ENCODE results near the gene MAGEB16.

MAGEB16 gene

GRCh38 chrX:35798042-35798441 is at the start of gene MAGEB16:
MAGEB16 (plus strand) TSS chrX:35798342; CDS start chrX:35802197, 3,855 bp downstream.
- no peak for DNase-seq

- no peak for DNase-seq
Measured at GRCh38 chrX:35773958-35774564, 24.1 kb upstream of the MAGEB16 start.

GRCh38 chrX:35785075-35785474 is 13.1 kb upstream of the MAGEB16 start:
- no peak for DNase-seq

- DNase-seq: no peak
Measured at GRCh38 chrX:35786271-35786670, 11.9 kb upstream of the MAGEB16 start.

GRCh38 chrX:35787867-35788266 is 10.3 kb upstream of the MAGEB16 start:
- DNase-seq: no peak

GRCh38 chrX:35800474-35800873 is 2.3 kb downstream of the MAGEB16 start:
- DNase-seq: no peak

- no peak for DNase-seq
Measured at GRCh38 chrX:35809781-35810180, 11.6 kb downstream of the MAGEB16 start.

GRCh38 chrX:35819241-35819640 is 21.1 kb downstream of the MAGEB16 start:
- DNase-seq: no peak

- no peak for DNase-seq
Measured at GRCh38 chrX:35826503-35826902, 28.4 kb downstream of the MAGEB16 start.

GRCh38 chrX:35829501-35829900 is 31.4 kb downstream of the MAGEB16 start:
- DNase-seq: no peak

- DNase-seq: no peak
Measured at GRCh38 chrX:35841872-35842271, 43.7 kb downstream of the MAGEB16 start.

GRCh38 chrX:35842674-35843073 is 44.5 kb downstream of the MAGEB16 start:
- no peak for DNase-seq

GRCh38 chrX:35847736-35848135 is 49.6 kb downstream of the MAGEB16 start:
- no peak for DNase-seq
